ENCODE data around the gene CAPSL. TPM values are rescaled to one million over a fixed set of nuclear protein-coding genes. Genes with fewer than 3 reads are reported as not detected.

Gene CAPSL
- total RNA-seq, 2 donors from 2014 or later = not detected

- peaks cover 4% of the 10 kb centered on the region for H3K36me3 Mint-ChIP-seq
Observed at GRCh38 chr5:35878079-35878478, 60.3 kb downstream of the CAPSL start.

GRCh38 chr5:35877655-35878054 is 60.8 kb downstream of the CAPSL start:
- peaks cover 6 to 18% of the 10 kb centered on the region in 2 donors for H3K4me1 Mint-ChIP-seq (ENCODE audit: low read depth in 2 of 2)
- no peak overlapping the region for H3K4me3 Mint-ChIP-seq
- H3K36me3 Mint-ChIP-seq = peaks cover 4% of the 10 kb centered on the region
- no peaks in the 10 kb centered on the region for H3K27me3 Mint-ChIP-seq
- H3K27ac Mint-ChIP-seq = peak overlapping the region; percentile 14 to 30
- DNase-seq (ENCODE audit: low spot score) = no peak
- no peak for ATAC-seq
- H3K9me3 Mint-ChIP-seq = peaks cover 2% of the 10 kb centered on the region

More at GRCh38 chr5:35878079-35878478, 60.3 kb downstream of the CAPSL start:
- no peak overlapping the region for H3K27ac Mint-ChIP-seq
- peaks cover 2% of the 10 kb centered on the region for H3K9me3 Mint-ChIP-seq
- DNase-seq (ENCODE audit: low spot score) = no peak
- H3K4me3 Mint-ChIP-seq = no peak overlapping the region
- peaks cover 6 to 18% of the 10 kb centered on the region in 2 donors for H3K4me1 Mint-ChIP-seq (ENCODE audit: low read depth in 2 of 2)
- no peak for ATAC-seq
- no peaks in the 10 kb centered on the region for H3K27me3 Mint-ChIP-seq

- H3K36me3 Mint-ChIP-seq = peaks cover 4% of the 10 kb centered on the region
- DNase-seq (ENCODE audit: low spot score) = no peak
- no peak overlapping the region for H3K4me3 Mint-ChIP-seq
- H3K27me3 Mint-ChIP-seq = no peaks in the 10 kb centered on the region
- H3K4me1 Mint-ChIP-seq (ENCODE audit: low read depth in 2 of 2) = peaks cover 6 to 18% of the 10 kb centered on the region in 2 donors
- peak overlapping the region; percentile 14 to 30 for H3K27ac Mint-ChIP-seq
- no peak for ATAC-seq
- peaks cover 2% of the 10 kb centered on the region for H3K9me3 Mint-ChIP-seq
Observed at GRCh38 chr5:35876922-35877321, 61.5 kb downstream of the CAPSL start.

GRCh38 chr5:35876454-35876853 is 62.0 kb downstream of the CAPSL start:
- no peaks in the 10 kb centered on the region for H3K27me3 Mint-ChIP-seq
- peak overlapping the region; percentile 14 to 30 for H3K27ac Mint-ChIP-seq
- peaks cover 4% of the 10 kb centered on the region for H3K36me3 Mint-ChIP-seq
- H3K4me1 Mint-ChIP-seq (ENCODE audit: low read depth in 2 of 2) = peaks cover 6 to 18% of the 10 kb centered on the region in 2 donors
- no peak for DNase-seq (ENCODE audit: low spot score)
- ATAC-seq = peak in 1 of 2 donors; percentile 51
- no peak overlapping the region for H3K4me3 Mint-ChIP-seq
- no peaks in the 10 kb centered on the region for H3K9me3 Mint-ChIP-seq

- DNase-seq (ENCODE audit: low spot score) = no peak
- ATAC-seq = no peak
- Mint-ChIP-seq H3K27me3 (no peaks in the 10 kb centered on the region), H3K9me3 (no peaks in the 10 kb centered on the region), H3K4me1 (ENCODE audit: low read depth in 2 of 2) (no peaks in the 10 kb centered on the region), H3K36me3 (no peaks in the 10 kb centered on the region), H3K4me3 (no peak overlapping the region), H3K27ac (no peak overlapping the region)
Observed at GRCh38 chr5:35870605-35871004, 67.8 kb downstream of the CAPSL start.

GRCh38 chr5:35869685-35870277 is 68.6 kb downstream of the CAPSL start:
- Mint-ChIP-seq H3K4me1 (ENCODE audit: low read depth in 2 of 2) (no peaks in the 10 kb centered on the region), H3K27me3 (no peaks in the 10 kb centered on the region), H3K4me3 (no peak overlapping the region), H3K36me3 (peaks cover 4% of the 10 kb centered on the region), H3K9me3 (no peaks in the 10 kb centered on the region), H3K27ac (no peak overlapping the region)
- DNase-seq (ENCODE audit: low spot score) = no peak
- ATAC-seq = no peak

- H3K4me1 Mint-ChIP-seq (ENCODE audit: low read depth in 2 of 2) = peaks cover under 1 to 3% of the 10 kb centered on the region in 2 donors
Observed at GRCh38 chr5:35867998-35868397, 70.4 kb downstream of the CAPSL start.

GRCh38 chr5:35863159-35863558 is 75.3 kb downstream of the CAPSL start:
- DNase-seq (ENCODE audit: low spot score) (no peak), ATAC-seq (peak in 1 of 2 donors; percentile 49)
- H3K27me3 Mint-ChIP-seq = peaks cover 0 to 6% of the 10 kb centered on the region in 2 donors
- H3K36me3 Mint-ChIP-seq = peaks cover 32% of the 10 kb centered on the region
- peak overlapping the region; percentile 31 to 65 for H3K27ac Mint-ChIP-seq
- H3K4me3 Mint-ChIP-seq = peak overlapping the region; percentile 45
- H3K4me1 Mint-ChIP-seq (ENCODE audit: low read depth in 2 of 2) = peaks cover 10 to 26% of the 10 kb centered on the region in 2 donors
- no peaks in the 10 kb centered on the region for H3K9me3 Mint-ChIP-seq

More at GRCh38 chr5:35867998-35868397, 70.4 kb downstream of the CAPSL start:
- DNase-seq (ENCODE audit: low spot score) (no peak), ATAC-seq (no peak)
- H3K9me3 Mint-ChIP-seq = no peaks in the 10 kb centered on the region
- H3K27me3 Mint-ChIP-seq = peaks cover 0 to 1% of the 10 kb centered on the region in 2 donors
- no peak overlapping the region for H3K4me3 Mint-ChIP-seq
- H3K36me3 Mint-ChIP-seq = peaks cover 14% of the 10 kb centered on the region
- no peak overlapping the region for H3K27ac Mint-ChIP-seq

- peaks cover 0 to 6% of the 10 kb centered on the region in 2 donors for H3K27me3 Mint-ChIP-seq
- peaks cover 32% of the 10 kb centered on the region for H3K36me3 Mint-ChIP-seq
- peaks cover 14 to 32% of the 10 kb centered on the region in 2 donors for H3K4me1 Mint-ChIP-seq (ENCODE audit: low read depth in 2 of 2)
- peak overlapping the region; percentile 36 for H3K4me3 Mint-ChIP-seq
- DNase-seq (ENCODE audit: low spot score) (peak; percentile 49), ATAC-seq (no peak)
- H3K27ac Mint-ChIP-seq = peak overlapping the region; percentile 31 to 65
- no peaks in the 10 kb centered on the region for H3K9me3 Mint-ChIP-seq
Observed at GRCh38 chr5:35862126-35862525, 76.3 kb downstream of the CAPSL start.

GRCh38 chr5:35861718-35862117 is 76.7 kb downstream of the CAPSL start:
- DNase-seq (ENCODE audit: low spot score) (no peak), ATAC-seq (no peak)
- Mint-ChIP-seq H3K36me3 (peaks cover 32% of the 10 kb centered on the region), H3K4me1 (ENCODE audit: low read depth in 2 of 2) (peaks cover 18 to 37% of the 10 kb centered on the region in 2 donors), H3K9me3 (no peaks in the 10 kb centered on the region), H3K27ac (peak overlapping the region; percentile 31 to 65), H3K4me3 (peak overlapping the region; percentile 36), H3K27me3 (peaks cover 0 to 6% of the 10 kb centered on the region in 2 donors)

- H3K4me1 Mint-ChIP-seq (ENCODE audit: low read depth in 2 of 2) = peaks cover 20 to 39% of the 10 kb centered on the region in 2 donors
- no peaks in the 10 kb centered on the region for H3K9me3 Mint-ChIP-seq
- no peak for ATAC-seq
- H3K27ac Mint-ChIP-seq = peak overlapping the region; percentile 31 to 65
- peaks cover 0 to 6% of the 10 kb centered on the region in 2 donors for H3K27me3 Mint-ChIP-seq
- no peak for DNase-seq (ENCODE audit: low spot score)
- H3K4me3 Mint-ChIP-seq = peak overlapping the region; percentile 36
- H3K36me3 Mint-ChIP-seq = peaks cover 32% of the 10 kb centered on the region
Observed at GRCh38 chr5:35860686-35861085, 77.7 kb downstream of the CAPSL start.

GRCh38 chr5:35859101-35859661 is 79.2 kb downstream of the CAPSL start:
- peaks cover 25 to 48% of the 10 kb centered on the region in 2 donors for H3K4me1 Mint-ChIP-seq (ENCODE audit: low read depth in 2 of 2)
- H3K36me3 Mint-ChIP-seq = peaks cover 29% of the 10 kb centered on the region
- DNase-seq (ENCODE audit: low spot score) (no peak), ATAC-seq (no peak)
- H3K27ac Mint-ChIP-seq = peak overlapping the region; percentile 67 to 82
- H3K27me3 Mint-ChIP-seq = peaks cover 0 to 6% of the 10 kb centered on the region in 2 donors
- peak overlapping the region; percentile 35 for H3K4me3 Mint-ChIP-seq
- H3K9me3 Mint-ChIP-seq = no peaks in the 10 kb centered on the region

- Mint-ChIP-seq H3K27ac (peak overlapping the region; percentile 54 to 65), H3K36me3 (peaks cover 21% of the 10 kb centered on the region), H3K4me3 (peak overlapping the region; percentile 40), H3K27me3 (peaks cover 0 to 3% of the 10 kb centered on the region in 2 donors), H3K9me3 (no peaks in the 10 kb centered on the region), H3K4me1 (ENCODE audit: low read depth in 2 of 2) (peaks cover 25 to 46% of the 10 kb centered on the region in 2 donors)
- ATAC-seq (peak in 1 of 2 donors; percentile 2), DNase-seq (ENCODE audit: low spot score) (no peak)
Observed at GRCh38 chr5:35857606-35858205, 80.7 kb downstream of the CAPSL start.

GRCh38 chr5:35856765-35857351 is 81.6 kb downstream of the CAPSL start, which contains the start of gene IL7R:
Gene IL7R, plus strand, starts transcription at chr5:35856891. Its CDS starts 87 bp downstream, at chr5:35856978.
- Mint-ChIP-seq H3K36me3 (peaks cover 16% of the 10 kb centered on the region), H3K9me3 (no peaks in the 10 kb centered on the region), H3K4me3 (peak within 1 kb of the TSS; percentile 40), H3K27ac (peak within 1 kb of the TSS; percentile 54 to 65), H3K4me1 (ENCODE audit: low read depth in 2 of 2) (peaks cover 24 to 44% of the 10 kb centered on the region in 2 donors), H3K27me3 (peaks cover 0 to 3% of the 10 kb centered on the region in 2 donors)
- ATAC-seq = peak; percentile 87 to 90
- no peak for DNase-seq (ENCODE audit: low spot score)

All from natural killer cell treated with Interleukin-12 subunit alpha and Interleukin-12 subunit beta and Interleukin-15 and Interleukin-18, amount 100 ng/mL, for 72 hours (primary cell).